Activated CD4-positive, alpha-beta T cell treated with anti-CD3 and anti-CD28 coated beads for 36 hours (primary cell): ENCODE measurements around the gene DAB2IP. TPM values are rescaled to one million over a fixed set of nuclear protein-coding genes. Genes with fewer than 3 reads are reported as not detected.

Experiments
- ATAC-seq: fragments of 200-7000 bp; cut with Tn5 transposase; one replicate; pipeline ENCODE4 v1.10.0; 2021; ENCODE audit warnings: mild to moderate bottlenecking, moderate library complexity
- CTCF ChIA-PET: fragments of 350-600 bp; sonication (Branson Sonifier 250); formaldehyde crosslinking; loops from one replicate; lab custom pipeline; 2021; ENCODE audit warnings: antibody characterized with exemption; lab: Charles Lee
- POLR2A ChIA-PET: fragments of 350-600 bp; sonication (Branson Sonifier 250); formaldehyde crosslinking; loops from one replicate; lab custom pipeline; 2021; ENCODE audit warnings: antibody characterized with exemption, inconsistent platforms; lab: Charles Lee
- DNase-seq: peaks from one replicate; pipeline ENCODE4 v3.0.0-alpha.2; 2020
- H3K27ac Mint-ChIP-seq: one replicate; pipeline ENCODE4 v1.8.0; 2021; ENCODE audit warnings: mixed read lengths
- H3K27me3 Mint-ChIP-seq: one replicate; pipeline ENCODE4 v1.8.0; 2021; ENCODE audit warnings: mixed read lengths
- H3K36me3 Mint-ChIP-seq: one replicate; pipeline ENCODE4 v1.8.0; 2021; ENCODE audit warnings: low read depth, mixed read lengths
- H3K4me1 Mint-ChIP-seq: one replicate; pipeline ENCODE4 v1.8.0; 2021; ENCODE audit warnings: mixed read lengths
- H3K4me3 Mint-ChIP-seq: one replicate; pipeline ENCODE4 v1.8.0; 2021; ENCODE audit warnings: mild to moderate bottlenecking, moderate library complexity, mixed read lengths
- H3K9me3 Mint-ChIP-seq: one replicate; pipeline ENCODE4 v1.8.0; 2021; ENCODE audit warnings: low read depth, mixed read lengths
- intact Hi-C, 2 experiments: fragments of 100-400 bp; cut with DNase I in 1 of 2; cut with micrococcal nuclease in 1 of 2; formaldehyde crosslinking; loops; one replicate each; pipeline versions ENCODE4 v1.14.2 to v1.15.1; 2022 to 2024; cut with DNase I, micrococcal nuclease
- total RNA-seq, 2 experiments: library from RNA; stranded (reverse); gene quantifications; one replicate each; pipeline ENCODE4 v1.2.3, GENCODE V29; 2021

DAB2IP gene
- total RNA-seq, 2 experiments from 2014 or later: 0.02 to 0.28 TPM

- Mint-ChIP-seq H3K27me3 (peaks cover 25% of the 10 kb centered on the region), H3K4me3 (no peak overlapping the region), H3K27ac (no peak overlapping the region), H3K4me1 (peaks cover 11% of the 10 kb centered on the region), H3K36me3 (no peaks in the 10 kb centered on the region), H3K9me3 (no peaks in the 10 kb centered on the region)
- POLR2A ChIA-PET: no interaction called here
- CTCF ChIA-PET: interaction anchor here (1.0 kb wide), 1 partner anchor 102 kb away, joined by 4 read pairs; no protein-coding TSS in a partner anchor
- intact Hi-C loops: no loop called here
- ATAC-seq: no peak
- no peak for DNase-seq
Observed at GRCh38 chr9:121648172-121648571, 3.3 kb upstream of the DAB2IP start.

GRCh38 chr9:121648799-121649198 lies 2.6 kb upstream of the DAB2IP start:
- peaks cover 32% of the 10 kb centered on the region for H3K27me3 Mint-ChIP-seq
- ATAC-seq (no peak), DNase-seq (no peak)
- ChIA-PET CTCF (interaction anchor here (1.0 to 1.3 kb wide), 2 partner anchors 8 to 103 kb away, joined by 3 to 4 read pairs; no protein-coding TSS in a partner anchor), POLR2A (interaction anchor here (0.6 to 0.8 kb wide), 2 partner anchors 238 to 356 kb away, joined by 3 to 5 read pairs; no protein-coding TSS in a partner anchor)
- H3K4me1 Mint-ChIP-seq: peaks cover 11% of the 10 kb centered on the region
- H3K9me3 Mint-ChIP-seq: no peaks in the 10 kb centered on the region
- H3K27ac Mint-ChIP-seq: no peak overlapping the region
- no peaks in the 10 kb centered on the region for H3K36me3 Mint-ChIP-seq
- no peak overlapping the region for H3K4me3 Mint-ChIP-seq
- intact Hi-C loops: no loop called here

- H3K4me1 Mint-ChIP-seq: peaks cover 11% of the 10 kb centered on the region
- no peak overlapping the region for H3K4me3 Mint-ChIP-seq
- intact Hi-C loops: no loop called here
- H3K27ac Mint-ChIP-seq: no peak overlapping the region
- H3K27me3 Mint-ChIP-seq: peaks cover 38% of the 10 kb centered on the region
- CTCF ChIA-PET: interaction anchor here (0.6 to 1.3 kb wide), 3 partner anchors 9 to 104 kb away, joined by 3 to 4 read pairs (median 3); no protein-coding TSS in a partner anchor
- DNase-seq: no peak
- H3K9me3 Mint-ChIP-seq: no peaks in the 10 kb centered on the region
- no peaks in the 10 kb centered on the region for H3K36me3 Mint-ChIP-seq
- POLR2A ChIA-PET: interaction anchor here (0.8 kb wide), 1 partner anchor 237 kb away, joined by 3 read pairs; no protein-coding TSS in a partner anchor
- ATAC-seq: no peak
Observed at GRCh38 chr9:121649476-121650216, 1.8 kb upstream of the DAB2IP start.

GRCh38 chr9:121650217-121651007 lies 1.0 kb upstream of the DAB2IP start:
- no peak overlapping the region for H3K27ac Mint-ChIP-seq
- H3K36me3 Mint-ChIP-seq: no peaks in the 10 kb centered on the region
- no peak overlapping the region for H3K4me3 Mint-ChIP-seq
- ChIA-PET POLR2A (no interaction called here), CTCF (interaction anchor here (0.6 to 1.3 kb wide), 5 partner anchors 10 to 576 kb away, joined by 3 to 4 read pairs (median 3); no protein-coding TSS in a partner anchor)
- intact Hi-C loops: no loop called here
- no peaks in the 10 kb centered on the region for H3K9me3 Mint-ChIP-seq
- H3K27me3 Mint-ChIP-seq: peaks cover 38% of the 10 kb centered on the region
- DNase-seq: peak; percentile 73
- peaks cover 11% of the 10 kb centered on the region for H3K4me1 Mint-ChIP-seq
- peak; percentile 84 for ATAC-seq

- peaks cover 38% of the 10 kb centered on the region for H3K27me3 Mint-ChIP-seq
- intact Hi-C loops: no loop called here
- no peak overlapping the region for H3K27ac Mint-ChIP-seq
- H3K4me1 Mint-ChIP-seq: peaks cover 11% of the 10 kb centered on the region
- DNase-seq: no peak
- CTCF ChIA-PET: no interaction called here
- no peaks in the 10 kb centered on the region for H3K9me3 Mint-ChIP-seq
- no peak for ATAC-seq
- no peaks in the 10 kb centered on the region for H3K36me3 Mint-ChIP-seq
- POLR2A ChIA-PET: no interaction called here
- no peak overlapping the region for H3K4me3 Mint-ChIP-seq
Observed at GRCh38 chr9:121651008-121651294, 483 bp upstream of the DAB2IP start.

GRCh38 chr9:121652021-121652837 lies 795 bp downstream of the DAB2IP start:
- ChIA-PET POLR2A (no interaction called here), CTCF (no interaction called here)
- H3K4me3 Mint-ChIP-seq: peak overlapping the region; percentile 4

GRCh38 chr9:121652838-121653231 lies 1.4 kb downstream of the DAB2IP start:
- intact Hi-C loops: no loop called here
- DNase-seq (no peak), ATAC-seq (no peak)
- no peaks in the 10 kb centered on the region for H3K36me3 Mint-ChIP-seq
- H3K27ac Mint-ChIP-seq: no peak overlapping the region
- H3K27me3 Mint-ChIP-seq: peaks cover 37% of the 10 kb centered on the region
- no peak overlapping the region for H3K4me3 Mint-ChIP-seq
- peaks cover 11% of the 10 kb centered on the region for H3K4me1 Mint-ChIP-seq
- ChIA-PET POLR2A (no interaction called here), CTCF (no interaction called here)
- H3K9me3 Mint-ChIP-seq: no peaks in the 10 kb centered on the region

More at GRCh38 chr9:121652021-121652837, 795 bp downstream of the DAB2IP start:
- Mint-ChIP-seq H3K27ac (no peak overlapping the region), H3K4me1 (peaks cover 11% of the 10 kb centered on the region), H3K36me3 (no peaks in the 10 kb centered on the region), H3K27me3 (peaks cover 38% of the 10 kb centered on the region), H3K9me3 (no peaks in the 10 kb centered on the region)
- intact Hi-C loops: no loop called here
- ATAC-seq (no peak), DNase-seq (no peak)

GRCh38 chr9:121654499-121655140 lies 3.2 kb downstream of the DAB2IP start:
- ChIA-PET CTCF (no interaction called here), POLR2A (no interaction called here)
- ATAC-seq (no peak), DNase-seq (no peak)
- H3K9me3 Mint-ChIP-seq: no peaks in the 10 kb centered on the region
- intact Hi-C loops: no loop called here
- peaks cover 36% of the 10 kb centered on the region for H3K27me3 Mint-ChIP-seq
- H3K36me3 Mint-ChIP-seq: no peaks in the 10 kb centered on the region
- H3K4me3 Mint-ChIP-seq: no peak overlapping the region
- H3K27ac Mint-ChIP-seq: no peak overlapping the region
- peaks cover 11% of the 10 kb centered on the region for H3K4me1 Mint-ChIP-seq

- Mint-ChIP-seq H3K4me1 (peaks cover 11% of the 10 kb centered on the region), H3K27ac (no peak overlapping the region), H3K36me3 (no peaks in the 10 kb centered on the region), H3K4me3 (no peak overlapping the region), H3K9me3 (no peaks in the 10 kb centered on the region), H3K27me3 (peaks cover 34% of the 10 kb centered on the region)
- no peak for ATAC-seq
- intact Hi-C loops: no loop called here
- ChIA-PET POLR2A (no interaction called here), CTCF (no interaction called here)
- DNase-seq: no peak
Observed at GRCh38 chr9:121655231-121655755, 3.9 kb downstream of the DAB2IP start.

GRCh38 chr9:121656941-121657470 lies 5.6 kb downstream of the DAB2IP start:
- CTCF ChIA-PET: interaction anchor here (0.6 kb wide), 1 partner anchor 203 kb away, joined by 3 read pairs; no protein-coding TSS in a partner anchor
- Mint-ChIP-seq H3K4me3 (no peak overlapping the region), H3K4me1 (peaks cover 4% of the 10 kb centered on the region), H3K36me3 (no peaks in the 10 kb centered on the region), H3K27me3 (peaks cover 27% of the 10 kb centered on the region), H3K9me3 (no peaks in the 10 kb centered on the region), H3K27ac (no peak overlapping the region)
- DNase-seq (no peak), ATAC-seq (no peak)
- intact Hi-C loops: no loop called here
- POLR2A ChIA-PET: no interaction called here
